B cell (primary cell): ENCODE data around the gene GTF3C4. TPM values are rescaled to one million over a fixed set of nuclear protein-coding genes. Genes with fewer than 3 reads are reported as not detected.

Experiments used
- ATAC-seq: fragments of 200-7000 bp; cut with Tn5 transposase; one replicate; pipeline ENCODE4 v1.10.0; 2021; ENCODE audit warnings: low read depth, mild to moderate bottlenecking, moderate number of reproducible peaks, moderate library complexity
- CTCF ChIA-PET: fragments of 350-600 bp; sonication (Branson Sonifier 250); formaldehyde crosslinking; loops from one replicate; lab custom pipeline; 2021; ENCODE audit warnings: antibody characterized with exemption, inconsistent platforms; lab: Charles Lee
- POLR2A ChIA-PET: fragments of 350-600 bp; sonication (Branson Sonifier 250); formaldehyde crosslinking; loops from one replicate; lab custom pipeline; 2021; ENCODE audit warnings: antibody characterized with exemption; lab: Charles Lee
- DNase-seq: peaks from one replicate; pipeline ENCODE4 v3.0.0; 2013
- H2AFZ ChIP-seq: 2 replicates; pipeline ENCODE4 v1.6.1; 2012; ENCODE audit warnings: mild to moderate bottlenecking, low read depth, low read length; ENCODE audit not compliant: insufficient read depth, poor library complexity, severe bottlenecking
- H3K27ac ChIP-seq, 2 donors: 1 replicate in 1 of 2; 2 replicates in 1 of 2; pipeline ENCODE4 v1.5.1; 2012 to 2013; ENCODE audit warnings: low read length in 2 of 2, mild to moderate bottlenecking in 2 of 2, moderate library complexity in 1 of 2
- H3K27me3 ChIP-seq, 4 experiments: fragments of 200-600 bp in 1 of 4; sonication (generic) in 1 of 4; replicated peaks in 1 of 4; 1 replicate in 2 of 4; 2 replicates in 2 of 4; pipeline versions ENCODE4 v1.6.1 to v1.7.0; 2013 to 2016; ENCODE audit warnings: low read length in 3 of 4, mild to moderate bottlenecking in 2 of 4, mixed read lengths in 1 of 4, moderate library complexity in 1 of 4; ENCODE audit not compliant: insufficient read depth in 4 of 4, control insufficient read depth in 3 of 4; ENCODE audit errors: control extremely low read depth in 1 of 4
- H3K36me3 ChIP-seq, 2 experiments: replicated peaks in 1 of 2; 1 replicate in 1 of 2; 2 replicates in 1 of 2; pipeline versions ENCODE4 v1.6.1 to v1.7.1; 2013; ENCODE audit warnings: low read length in 1 of 2; ENCODE audit not compliant: insufficient read depth in 2 of 2, control insufficient read depth in 1 of 2; ENCODE audit errors: control extremely low read depth in 1 of 2, extremely low read depth in 1 of 2
- H3K4me1 ChIP-seq, 2 donors: fragments of 200-600 bp in 1 of 2; sonication (generic) in 1 of 2; 1 replicate in 1 of 2; 2 replicates in 1 of 2; pipeline versions ENCODE4 v1.5.1 to v1.6.1; 2013 to 2017; ENCODE audit warnings: low read length in 2 of 2; ENCODE audit not compliant: control insufficient read depth in 2 of 2, insufficient read depth in 2 of 2
- H3K4me2 ChIP-seq: replicated peaks from 2 replicates; pipeline ENCODE3; 2012; ENCODE audit warnings: mild to moderate bottlenecking, low read depth, low read length; ENCODE audit not compliant: poor library complexity, severe bottlenecking
- H3K4me3 ChIP-seq, 5 experiments: fragments of 200-600 bp in 1 of 5; sonication (generic) in 1 of 5; 1 replicate in 3 of 5; 2 replicates in 2 of 5; pipeline versions ENCODE4 v1.5.1 to v1.7.0; 2011 to 2016; ENCODE audit warnings: low read length in 4 of 5, mild to moderate bottlenecking in 4 of 5, low read depth in 2 of 5, control low read depth in 1 of 5, moderate library complexity in 1 of 5; ENCODE audit not compliant: insufficient read depth in 1 of 5; ENCODE audit errors: control extremely low read depth in 1 of 5, extremely low read depth in 1 of 5
- H3K79me2 ChIP-seq: fragments of 200-600 bp; sonication (generic); one replicate; pipeline ENCODE4 v1.6.0; 2016; ENCODE audit warnings: low read length; ENCODE audit not compliant: control insufficient read depth, insufficient read depth
- H3K9ac ChIP-seq: fragments of 200-600 bp; sonication (generic); 2 replicates; pipeline ENCODE4 v1.6.1; 2017; ENCODE audit warnings: mild to moderate bottlenecking, low read length, moderate library complexity
- H3K9me3 ChIP-seq, 3 donors: one replicate each; pipeline versions ENCODE4 v1.6.1 to v1.7.1; 2013; ENCODE audit warnings: low read length in 2 of 3; ENCODE audit not compliant: control insufficient read depth in 2 of 3, insufficient read depth in 1 of 3; ENCODE audit errors: control extremely low read depth in 1 of 3
- H4K20me1 ChIP-seq: 2 replicates; pipeline ENCODE4 v1.6.0; 2012; ENCODE audit warnings: mild to moderate bottlenecking, low read length; ENCODE audit not compliant: insufficient read depth, control insufficient read depth, poor library complexity, severe bottlenecking
- H3K27ac Mint-ChIP-seq: one replicate; pipeline ENCODE4 v1.8.0; 2021; ENCODE audit warnings: mixed read lengths
- H3K27me3 Mint-ChIP-seq: one replicate; pipeline ENCODE4 v1.8.0; 2021; ENCODE audit warnings: mixed read lengths
- H3K4me1 Mint-ChIP-seq: one replicate; pipeline ENCODE4 v1.8.0; 2021; ENCODE audit warnings: mixed read lengths
- H3K4me3 Mint-ChIP-seq: one replicate; pipeline ENCODE4 v1.8.0; 2021; ENCODE audit warnings: mixed read lengths
- H3K9me3 Mint-ChIP-seq: one replicate; pipeline ENCODE4 v1.8.0; 2022; ENCODE audit warnings: mixed read lengths; ENCODE audit not compliant: insufficient read depth
- CTCF ChIP-seq: fragments of 200-600 bp; IDR thresholded peaks from one replicate; pipeline ENCODE4 v1.8.0; 2022; ENCODE audit warnings: antibody characterized with exemption, mild to moderate bottlenecking
- EZH2 ChIP-seq: IDR thresholded peaks from 2 replicates; pipeline ENCODE4 v1.6.1; 2012; ENCODE audit warnings: borderline replicate concordance, low read depth, mild to moderate bottlenecking, moderate library complexity, low read length; ENCODE audit not compliant: insufficient read depth, poor library complexity, severe bottlenecking
- WGBS: methylation state at CpG from one replicate; pipeline ENCODE4 v1.1.5; 2013; ENCODE audit warnings: missing lambda C conversion rate; ENCODE audit not compliant: insufficient coverage; 5-methylcytosine and 5-hydroxymethylcytosine counted together
- intact Hi-C: fragments of 100-400 bp; cut with micrococcal nuclease; formaldehyde crosslinking; loops from one replicate; pipeline ENCODE4 v1.10.0; 2022
- polyA plus RNA-seq: library from polyadenylated mRNA; depleted of rRNA; stranded (reverse); fragments of >200 nt; gene quantifications from 2 replicates; pipeline ENCODE4 v1.2.3, GENCODE V29; 2012
- total RNA-seq, 2 donors: library from RNA; stranded (reverse); fragments of 120-200 nt in 1 of 2; gene quantifications; 1 replicate in 1 of 2; 2 replicates in 1 of 2; pipeline versions ENCODE4 v1.2.3 to v1.2.4, GENCODE V29; 2013 to 2022

Gene GTF3C4
- total and polyA plus RNA-seq, 2 donors (not counting 1 experiment from before 2014, with no cell fraction given), result 1.5 to 17.0 TPM

GRCh38 chr9:132723809-132724208 is 53.5 kb downstream of the GTF3C4 start:
- Histone ChIP-seq H3K4me2 (no peak overlapping the region), H3K4me1 (no peaks in the 10 kb centered on the region), H4K20me1 (no peaks in the 10 kb centered on the region), H3K27ac (no peak overlapping the region), H2AFZ (no peak overlapping the region), H3K4me3 (no peak overlapping the region), H3K27me3 (peaks cover 0 to 3% (median 0%) of the 10 kb centered on the region in 4 experiments), H3K9ac (no peak overlapping the region), H3K79me2 (no peaks in the 10 kb centered on the region), H3K36me3 (no peaks in the 10 kb centered on the region), H3K9me3 (peaks cover 0 to 3% (median 0%) of the 10 kb centered on the region in 3 donors)
- ChIA-PET POLR2A (no interaction called here), CTCF (no interaction called here)
- no peak for TF ChIP-seq EZH2
- TF ChIP-seq CTCF, result no peak
- H3K4me3 Mint-ChIP-seq, result no peak overlapping the region
- no peaks in the 10 kb centered on the region for H3K9me3 Mint-ChIP-seq
- peaks cover 18% of the 10 kb centered on the region for H3K27me3 Mint-ChIP-seq
- intact Hi-C loops, result no loop called here
- no peak for ATAC-seq
- no peak for DNase-seq
- H3K4me1 Mint-ChIP-seq, result no peaks in the 10 kb centered on the region
- no peak overlapping the region for H3K27ac Mint-ChIP-seq
- WGBS, result 77% methylated on average over 3 of the region's 4 CpGs

- Histone ChIP-seq H3K27me3 (peaks cover 0 to 3% (median 0%) of the 10 kb centered on the region in 4 experiments), H3K4me3 (no peak overlapping the region), H3K4me1 (no peaks in the 10 kb centered on the region), H3K27ac (no peak overlapping the region), H2AFZ (no peak overlapping the region), H3K4me2 (no peak overlapping the region), H3K9ac (no peak overlapping the region), H3K36me3 (no peaks in the 10 kb centered on the region), H4K20me1 (no peaks in the 10 kb centered on the region), H3K9me3 (peaks cover 0 to 3% (median 0%) of the 10 kb centered on the region in 3 donors), H3K79me2 (no peaks in the 10 kb centered on the region)
- 96% methylated on average over 7 of the region's 13 CpGs for WGBS
- no peak for ATAC-seq
- intact Hi-C loops, result no loop called here
- ChIA-PET CTCF (no interaction called here), POLR2A (no interaction called here)
- no peak overlapping the region for H3K27ac Mint-ChIP-seq
- no peak overlapping the region for H3K4me3 Mint-ChIP-seq
- no peaks in the 10 kb centered on the region for H3K9me3 Mint-ChIP-seq
- no peaks in the 10 kb centered on the region for H3K4me1 Mint-ChIP-seq
- DNase-seq, result no peak
- H3K27me3 Mint-ChIP-seq, result peaks cover 10% of the 10 kb centered on the region
- TF ChIP-seq EZH2 (no peak), CTCF (no peak)
Measured at GRCh38 chr9:132725306-132725705, 55.0 kb downstream of the GTF3C4 start.
